ENCODE results near the gene SPATS2L. TPM values are rescaled to one million over a fixed set of nuclear protein-coding genes. Genes with fewer than 3 reads are reported as not detected.

SPATS2L gene
- total and polyA plus RNA-seq, 12 donors: 16.7 to 68.8 (median 43.6) TPM

DNA sequence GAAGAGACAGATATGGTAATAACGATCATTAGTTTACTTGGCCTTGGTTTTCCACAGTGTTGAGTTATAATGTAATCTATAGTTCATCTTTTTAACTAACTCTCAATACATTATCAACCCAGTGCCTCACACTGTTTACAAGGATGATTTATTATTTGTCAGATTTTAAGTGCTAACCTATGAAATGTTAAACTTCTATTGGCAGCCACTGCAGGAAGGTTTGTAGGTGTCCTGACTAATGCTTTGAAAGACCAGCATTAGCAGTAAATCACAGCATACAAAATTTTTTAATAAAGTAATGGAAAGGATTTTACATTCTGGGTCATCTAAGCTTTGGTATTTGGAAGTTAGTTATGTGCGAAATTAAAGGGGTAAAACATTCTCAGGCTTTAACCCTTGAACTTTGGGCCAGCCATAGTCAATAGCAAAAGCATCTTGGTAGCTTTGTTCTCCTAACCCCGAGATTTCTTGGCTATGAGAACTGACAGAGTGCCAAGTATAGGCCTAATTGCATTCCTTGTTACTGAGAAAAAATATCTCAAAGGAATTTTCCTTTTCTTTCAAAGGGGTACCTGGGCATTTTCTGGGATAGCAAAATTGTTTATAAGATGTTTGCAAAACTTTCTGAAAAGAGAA lies 30.6 kb downstream of the SPATS2L start:
- TF ChIP-seq POLR2A (IDR thresholded peaks at IDR 0.05): no peak
- TF ChIP-seq, protein P1, sequence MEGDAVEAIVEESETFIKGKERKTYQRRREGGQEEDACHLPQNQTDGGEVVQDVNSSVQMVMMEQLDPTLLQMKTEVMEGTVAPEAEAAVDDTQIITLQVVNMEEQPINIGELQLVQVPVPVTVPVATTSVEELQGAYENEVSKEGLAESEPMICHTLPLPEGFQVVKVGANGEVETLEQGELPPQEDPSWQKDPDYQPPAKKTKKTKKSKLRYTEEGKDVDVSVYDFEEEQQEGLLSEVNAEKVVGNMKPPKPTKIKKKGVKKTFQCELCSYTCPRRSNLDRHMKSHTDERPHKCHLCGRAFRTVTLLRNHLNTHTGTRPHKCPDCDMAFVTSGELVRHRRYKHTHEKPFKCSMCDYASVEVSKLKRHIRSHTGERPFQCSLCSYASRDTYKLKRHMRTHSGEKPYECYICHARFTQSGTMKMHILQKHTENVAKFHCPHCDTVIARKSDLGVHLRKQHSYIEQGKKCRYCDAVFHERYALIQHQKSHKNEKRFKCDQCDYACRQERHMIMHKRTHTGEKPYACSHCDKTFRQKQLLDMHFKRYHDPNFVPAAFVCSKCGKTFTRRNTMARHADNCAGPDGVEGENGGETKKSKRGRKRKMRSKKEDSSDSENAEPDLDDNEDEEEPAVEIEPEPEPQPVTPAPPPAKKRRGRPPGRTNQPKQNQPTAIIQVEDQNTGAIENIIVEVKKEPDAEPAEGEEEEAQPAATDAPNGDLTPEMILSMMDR (IDR thresholded peaks at IDR 0.05): no peak
- DNase-seq: no peak
- Histone ChIP-seq H3K36me3 (replicated peaks in 1 of 2) (no peaks in the 10 kb centered on the region), H3K27me3 (no peaks in the 10 kb centered on the region), H3K27ac (peak overlapping the region in 3 of 5 donors; percentile 57 to 77 (median 70)), H3K4me1 (replicated peaks in 1 of 2) (peaks cover 40 to 69% of the 10 kb centered on the region in 2 donors), H3K9me3 (replicated peaks in 1 of 3) (no peaks in the 10 kb centered on the region), H3K4me3 (no peak overlapping the region)
- 50 to 57% (median 53%) methylated on average over 3 of the region's 3 CpGs for WGBS, 4 donors
- intact Hi-C loops (cut with DNase I): no loop called here

DNA sequence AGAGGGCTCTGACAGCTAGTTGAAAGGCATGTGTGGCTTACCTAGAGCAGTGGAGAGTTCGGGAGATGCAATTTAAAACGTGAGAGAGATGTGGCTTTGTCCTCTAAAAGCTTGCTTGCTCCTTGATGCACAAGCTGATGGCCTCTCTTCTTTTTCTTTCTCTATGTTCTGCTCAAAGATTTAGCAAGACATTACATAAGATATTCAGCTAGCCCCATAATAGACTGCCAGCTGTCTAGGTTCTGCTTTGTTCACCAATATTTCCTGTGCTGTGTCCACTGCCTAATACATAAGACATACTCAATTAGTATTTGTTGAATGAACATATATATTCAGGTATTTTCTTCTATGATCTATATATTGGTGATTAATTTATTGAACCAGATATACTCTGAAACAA lies 31.1 kb downstream of the SPATS2L start:
- peaks cover 40 to 69% of the 10 kb centered on the region in 2 donors for H3K4me1 ChIP-seq (replicated peaks in 1 of 2)
- no peaks in the 10 kb centered on the region for H3K36me3 ChIP-seq (replicated peaks in 1 of 2)
- H3K27ac ChIP-seq: peak overlapping the region in 4 of 5 donors; percentile 53 to 77 (median 64)
- TF ChIP-seq, protein P1 (IDR thresholded peaks at IDR 0.05): no peak
- TF ChIP-seq POLR2A (IDR thresholded peaks at IDR 0.05): no peak
- DNase-seq: no peak
- H3K27me3 ChIP-seq: no peaks in the 10 kb centered on the region
- no peaks in the 10 kb centered on the region for H3K9me3 ChIP-seq (replicated peaks in 1 of 3)
- 67 to 83% (median 76%) methylated on average over 2 of the region's 2 CpGs for WGBS, 4 donors
- no peak overlapping the region for H3K4me3 ChIP-seq
- intact Hi-C loops (cut with DNase I): no loop called here

DNA sequence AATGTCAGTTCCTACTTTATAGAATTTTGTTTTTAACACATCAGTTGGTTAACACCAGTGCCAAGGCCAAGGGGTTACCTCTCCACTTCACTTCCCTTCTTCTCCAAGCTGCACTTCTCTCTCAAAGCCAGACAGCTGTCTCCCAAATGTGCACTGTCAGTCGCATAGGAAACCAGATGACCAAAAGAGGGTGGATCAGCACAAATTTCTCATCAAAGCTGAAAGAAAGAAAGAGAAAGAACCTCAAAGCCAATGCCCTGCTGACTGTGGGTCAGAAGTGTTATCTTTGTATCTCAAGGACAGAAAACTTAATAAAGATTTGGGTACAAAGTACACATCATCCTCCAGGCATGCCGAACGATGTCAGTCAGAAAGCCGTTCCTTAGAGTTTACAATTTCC lies 32.2 kb downstream of the SPATS2L start:
- peaks cover 40 to 69% of the 10 kb centered on the region in 2 donors for H3K4me1 ChIP-seq (replicated peaks in 1 of 2)
- TF ChIP-seq, protein P1 (IDR thresholded peaks at IDR 0.05): no peak
- no peak for TF ChIP-seq POLR2A (IDR thresholded peaks at IDR 0.05)
- peak in 6 of 7 donors; percentile 39 to 66 (median 49) for DNase-seq
- no peaks in the 10 kb centered on the region for H3K9me3 ChIP-seq (replicated peaks in 1 of 3)
- WGBS, 4 donors: 22 to 26% (median 22%) methylated on average over 4 of the region's 4 CpGs
- peak overlapping the region in 4 of 5 donors; percentile 53 to 77 (median 64) for H3K27ac ChIP-seq
- intact Hi-C loops (cut with DNase I): no loop called here
- H3K27me3 ChIP-seq: no peaks in the 10 kb centered on the region
- H3K4me3 ChIP-seq: no peak overlapping the region
- no peaks in the 10 kb centered on the region for H3K36me3 ChIP-seq (replicated peaks in 1 of 2)

DNA sequence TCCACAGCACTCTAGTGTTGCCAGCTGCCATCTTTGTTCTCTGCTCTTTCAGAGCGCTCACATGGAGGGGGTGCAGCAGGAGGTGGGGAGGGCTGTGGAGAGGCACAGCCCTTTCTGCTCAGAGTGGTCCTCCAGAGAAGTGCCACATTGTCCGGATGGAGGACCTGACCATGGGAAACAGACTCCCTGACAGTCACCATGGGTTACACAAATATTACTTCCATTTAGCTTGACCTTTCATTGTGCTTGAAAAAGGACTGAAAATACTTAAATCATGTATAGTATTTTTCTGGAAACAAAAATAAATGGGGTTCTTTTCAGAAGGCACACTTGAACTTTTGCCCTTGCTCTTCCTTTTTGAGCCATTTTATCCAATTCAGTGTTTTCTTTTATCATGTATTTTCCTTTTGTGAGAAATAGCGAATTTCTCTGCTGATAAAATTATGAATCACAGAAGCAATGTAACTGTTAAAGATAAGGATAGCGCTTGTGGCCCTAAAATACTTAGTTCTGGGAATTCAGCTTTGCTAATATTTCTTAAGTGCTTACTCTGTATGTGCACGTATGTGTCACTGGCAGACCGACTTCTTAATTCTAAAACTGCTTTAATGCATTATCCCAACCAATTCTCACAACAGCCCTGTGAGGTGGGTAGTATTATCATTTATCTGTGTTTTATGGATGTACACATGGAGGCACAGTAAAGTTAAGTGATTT lies 34.2 kb downstream of the SPATS2L start:
- no peaks in the 10 kb centered on the region for H3K36me3 ChIP-seq (replicated peaks in 1 of 2)
- intact Hi-C loops (cut with DNase I): no loop called here
- peak in 1 of 7 donors; percentile 24 for DNase-seq
- H3K27ac ChIP-seq: peak overlapping the region in 3 of 5 donors; percentile 1 to 69 (median 64)
- no peak for TF ChIP-seq POLR2A (IDR thresholded peaks at IDR 0.05)
- TF ChIP-seq, protein P1 (IDR thresholded peaks at IDR 0.05): no peak
- 35 to 50% (median 41%) methylated on average over 6 of the region's 6 CpGs for WGBS, 4 donors
- H3K27me3 ChIP-seq: no peaks in the 10 kb centered on the region
- H3K4me3 ChIP-seq: no peak overlapping the region
- peaks cover 35 to 61% of the 10 kb centered on the region in 2 donors for H3K4me1 ChIP-seq (replicated peaks in 1 of 2)
- H3K9me3 ChIP-seq (replicated peaks in 1 of 3): no peaks in the 10 kb centered on the region

All from adrenal gland (tissue), 12 donors.